Measurements from ENCODE around the gene SIN3A. TPM values are rescaled to one million over a fixed set of nuclear protein-coding genes. Genes with fewer than 3 reads are reported as not detected.
"Not testable (repeated sequence)": the region's sequence is repeated elsewhere in the genome, so short reads cannot be mapped to it uniquely, and the experiment has no call there.

The SIN3A gene
- total and polyA plus RNA-seq, 10 donors = 8.2 to 90.2 (median 79.7) TPM

GRCh38 chr15:75335313-75335704 lies 116.2 kb downstream of the SIN3A start:
- no peaks in the 10 kb centered on the region for H3K9me3 ChIP-seq
- peaks cover 0 to 31% (median 23%) of the 10 kb centered on the region in 6 donors for H3K4me1 ChIP-seq
- H3K27me3 ChIP-seq (replicated peaks in 1 of 7) = no peaks in the 10 kb centered on the region
- peak overlapping the region in 5 of 8 donors; percentile 35 to 87 (median 83) for H3K27ac ChIP-seq
- peak overlapping the region in 7 of 8 donors; percentile 70 to 97 (median 77) for H3K4me3 ChIP-seq
- peaks cover 0 to 21% (median 15%) of the 10 kb centered on the region in 6 donors for H3K36me3 ChIP-seq
- no peak for TF ChIP-seq POLR2AphosphoS5 (IDR thresholded peaks at IDR 0.05)
- TF ChIP-seq, protein P1, sequence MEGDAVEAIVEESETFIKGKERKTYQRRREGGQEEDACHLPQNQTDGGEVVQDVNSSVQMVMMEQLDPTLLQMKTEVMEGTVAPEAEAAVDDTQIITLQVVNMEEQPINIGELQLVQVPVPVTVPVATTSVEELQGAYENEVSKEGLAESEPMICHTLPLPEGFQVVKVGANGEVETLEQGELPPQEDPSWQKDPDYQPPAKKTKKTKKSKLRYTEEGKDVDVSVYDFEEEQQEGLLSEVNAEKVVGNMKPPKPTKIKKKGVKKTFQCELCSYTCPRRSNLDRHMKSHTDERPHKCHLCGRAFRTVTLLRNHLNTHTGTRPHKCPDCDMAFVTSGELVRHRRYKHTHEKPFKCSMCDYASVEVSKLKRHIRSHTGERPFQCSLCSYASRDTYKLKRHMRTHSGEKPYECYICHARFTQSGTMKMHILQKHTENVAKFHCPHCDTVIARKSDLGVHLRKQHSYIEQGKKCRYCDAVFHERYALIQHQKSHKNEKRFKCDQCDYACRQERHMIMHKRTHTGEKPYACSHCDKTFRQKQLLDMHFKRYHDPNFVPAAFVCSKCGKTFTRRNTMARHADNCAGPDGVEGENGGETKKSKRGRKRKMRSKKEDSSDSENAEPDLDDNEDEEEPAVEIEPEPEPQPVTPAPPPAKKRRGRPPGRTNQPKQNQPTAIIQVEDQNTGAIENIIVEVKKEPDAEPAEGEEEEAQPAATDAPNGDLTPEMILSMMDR (IDR thresholded peaks at IDR 0.05 in 8 of 11, conservative IDR thresholded peaks at IDR 0.05 in 3 of 11) = no peak
- TF ChIP-seq POLR2A (IDR thresholded peaks at IDR 0.05) = no peak
- 30 to 40% (median 34%) methylated on average over 3 of the region's 3 CpGs for WGBS, 5 donors
- no peak for DNase-seq
- intact Hi-C loops (cut with DNase I; ENCODE audit: low total_unique reads) = no loop called here

DNA sequence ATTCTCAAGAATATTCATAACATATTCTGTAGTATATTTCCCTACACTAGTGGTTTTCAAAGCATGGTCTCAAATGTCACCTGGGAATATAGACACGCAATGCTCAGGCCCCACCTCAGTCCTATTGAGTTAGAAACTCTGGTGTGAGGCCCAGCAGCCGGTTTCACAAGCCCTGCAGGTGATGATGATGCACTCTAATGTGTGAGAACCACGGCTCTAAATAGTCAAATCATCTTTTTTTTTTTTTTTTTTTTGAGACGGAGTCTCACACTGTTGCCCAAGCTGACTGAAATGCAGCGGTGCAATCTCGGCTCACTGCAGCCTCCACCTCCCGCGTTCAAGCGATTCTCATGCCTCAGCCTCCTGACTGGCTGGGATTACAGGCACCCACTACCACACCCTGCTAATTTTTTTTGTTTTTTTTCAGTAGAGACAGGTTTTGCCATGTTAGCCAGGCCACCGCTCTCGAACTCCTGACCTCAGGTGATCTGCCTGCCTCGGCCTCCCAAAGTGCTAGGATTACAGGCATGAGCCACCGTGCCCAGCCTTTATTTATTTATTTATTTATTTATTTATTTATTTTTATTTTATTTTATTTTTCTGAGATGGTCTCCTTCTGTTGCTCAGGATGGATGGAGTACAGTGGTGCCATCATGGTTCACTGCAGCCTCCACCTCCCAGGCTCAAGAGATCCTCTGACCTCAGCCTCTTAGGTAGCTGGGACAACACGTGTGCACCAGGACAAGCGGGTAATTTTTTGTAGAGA lies 117.7 kb downstream of the SIN3A start:
- H3K27me3 ChIP-seq (replicated peaks in 1 of 7); H3K27ac ChIP-seq; intact Hi-C loops (cut with DNase I; ENCODE audit: low total_unique reads); H3K4me3 ChIP-seq; H3K36me3 ChIP-seq; H3K9me3 ChIP-seq: not testable (repeated sequence)
- 75 to 88% (median 86%) methylated on average over 15 of the region's 15 CpGs for WGBS, 5 donors
- DNase-seq = peak; percentile 27
- H3K4me1 ChIP-seq = peaks cover 0 to 31% (median 23%) of the 10 kb centered on the region in 6 donors

DNA sequence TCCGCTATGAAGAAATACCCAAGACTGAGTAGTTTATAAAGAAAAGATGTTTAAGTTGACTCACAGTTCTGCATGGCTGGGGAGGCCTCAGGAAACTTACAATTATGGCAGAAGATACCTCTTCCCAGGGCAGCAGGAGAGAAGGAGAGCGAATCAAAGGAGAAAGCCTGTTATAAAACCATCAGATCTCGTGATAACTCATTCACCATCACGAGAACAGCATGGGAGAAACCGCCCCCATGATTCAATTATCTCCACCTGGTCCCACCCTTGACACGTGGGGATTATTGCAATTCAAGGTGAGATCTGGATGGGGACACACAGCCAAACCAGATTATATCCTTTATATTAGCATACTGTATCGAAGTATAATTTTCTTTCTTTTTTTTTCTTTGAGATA lies 119.4 kb downstream of the SIN3A start:
- H3K36me3 ChIP-seq; H3K27ac ChIP-seq; H3K9me3 ChIP-seq; H3K27me3 ChIP-seq (replicated peaks in 1 of 7); DNase-seq; intact Hi-C loops (cut with DNase I; ENCODE audit: low total_unique reads); H3K4me3 ChIP-seq: not testable (repeated sequence)
- H3K4me1 ChIP-seq = peaks cover 0 to 24% (median 22%) of the 10 kb centered on the region in 6 donors
- WGBS, 5 donors = 81 to 92% (median 83%) methylated on average over 7 of the region's 7 CpGs

DNA sequence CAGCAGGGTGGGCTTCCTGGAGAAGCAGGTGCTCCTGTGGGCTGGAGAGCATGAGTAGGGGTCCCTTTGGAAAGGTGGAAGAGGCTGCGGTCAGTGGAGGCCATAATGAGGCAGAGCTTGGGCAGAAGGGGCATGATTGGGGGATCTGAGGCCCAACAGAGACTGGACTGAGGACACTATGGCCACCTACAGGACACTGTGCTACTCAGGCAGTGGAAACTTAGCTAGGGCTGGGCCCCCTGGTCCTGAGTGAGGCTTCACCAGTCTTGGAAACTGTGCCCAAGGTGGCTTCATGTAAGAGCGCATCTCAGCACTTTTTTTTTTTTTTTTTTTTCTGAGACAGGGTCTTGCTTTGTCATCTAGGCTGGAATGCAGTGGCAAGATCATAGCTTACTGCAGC lies 121.9 kb downstream of the SIN3A start:
- Histone ChIP-seq H3K9me3 (no peaks in the 10 kb centered on the region), H3K36me3 (no peaks in the 10 kb centered on the region), H3K27ac (no peak overlapping the region), H3K4me3 (no peak overlapping the region), H3K4me1 (no peaks in the 10 kb centered on the region), H3K27me3 (replicated peaks in 1 of 7) (no peaks in the 10 kb centered on the region)
- TF ChIP-seq POLR2A (IDR thresholded peaks at IDR 0.05) = no peak
- no peak for TF ChIP-seq POLR2AphosphoS5 (IDR thresholded peaks at IDR 0.05)
- intact Hi-C loops (cut with DNase I; ENCODE audit: low total_unique reads) = no loop called here
- WGBS, 5 donors = 94 to 100% (median 100%) methylated on average over 2 of the region's 2 CpGs
- no peak for DNase-seq

GRCh38 chr15:75328493-75329314 lies 122.8 kb downstream of the SIN3A start:
- 68 to 82% (median 73%) methylated on average over 7 to 10 of the region's 10 CpGs for WGBS, 5 donors
- H3K27me3 ChIP-seq (replicated peaks in 1 of 7) = no peaks in the 10 kb centered on the region
- H3K27ac ChIP-seq = no peak overlapping the region
- no peak overlapping the region for H3K4me3 ChIP-seq
- DNase-seq = no peak
- H3K9me3 ChIP-seq = no peaks in the 10 kb centered on the region
- TF ChIP-seq POLR2A (IDR thresholded peaks at IDR 0.05) = no peak
- TF ChIP-seq, protein P1 (IDR thresholded peaks at IDR 0.05 in 8 of 11, conservative IDR thresholded peaks at IDR 0.05 in 3 of 11) = no peak
- H3K36me3 ChIP-seq = no peaks in the 10 kb centered on the region
- intact Hi-C loops (cut with DNase I; ENCODE audit: low total_unique reads) = no loop called here
- H3K4me1 ChIP-seq = no peaks in the 10 kb centered on the region

Data from spleen (tissue), 11 donors.